ENCODE measurements around the gene THSD4.

THSD4 gene

GRCh38 chr15:71599418-71600151 is 484.3 kb downstream of the THSD4 start:
- no peak for DNase-seq

GRCh38 chr15:71600237-71600636 is 485.0 kb downstream of the THSD4 start:
- no peak for DNase-seq

GRCh38 chr15:71601038-71601834 is 486.0 kb downstream of the THSD4 start:
- no peak for DNase-seq

DNA sequence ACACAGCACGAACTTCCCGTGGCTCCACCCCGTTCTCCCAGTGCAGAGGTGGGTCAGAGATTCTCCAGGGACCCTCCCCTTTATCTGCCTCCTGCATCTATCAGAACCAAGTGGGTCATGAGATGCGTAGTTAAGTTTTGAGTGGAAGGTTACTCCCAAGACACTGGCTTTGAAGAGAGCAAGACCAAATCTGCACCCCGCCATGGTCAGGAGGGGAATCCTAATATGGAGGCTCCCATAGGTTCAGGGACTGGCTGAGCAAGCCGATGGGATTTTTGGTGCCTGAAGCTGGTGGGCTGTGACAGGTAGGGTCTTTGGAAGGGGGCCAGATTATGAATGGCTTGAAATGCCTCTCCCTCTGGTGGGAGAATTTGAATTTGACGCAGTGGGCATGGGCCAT is 488.1 kb downstream of the THSD4 start:
- DNase-seq: no peak

GRCh38 chr15:71607383-71607782 is 492.1 kb downstream of the THSD4 start:
- no peak for DNase-seq

- DNase-seq: no peak
Observed at GRCh38 chr15:71610728-71611552, 495.7 kb downstream of the THSD4 start.

DNA sequence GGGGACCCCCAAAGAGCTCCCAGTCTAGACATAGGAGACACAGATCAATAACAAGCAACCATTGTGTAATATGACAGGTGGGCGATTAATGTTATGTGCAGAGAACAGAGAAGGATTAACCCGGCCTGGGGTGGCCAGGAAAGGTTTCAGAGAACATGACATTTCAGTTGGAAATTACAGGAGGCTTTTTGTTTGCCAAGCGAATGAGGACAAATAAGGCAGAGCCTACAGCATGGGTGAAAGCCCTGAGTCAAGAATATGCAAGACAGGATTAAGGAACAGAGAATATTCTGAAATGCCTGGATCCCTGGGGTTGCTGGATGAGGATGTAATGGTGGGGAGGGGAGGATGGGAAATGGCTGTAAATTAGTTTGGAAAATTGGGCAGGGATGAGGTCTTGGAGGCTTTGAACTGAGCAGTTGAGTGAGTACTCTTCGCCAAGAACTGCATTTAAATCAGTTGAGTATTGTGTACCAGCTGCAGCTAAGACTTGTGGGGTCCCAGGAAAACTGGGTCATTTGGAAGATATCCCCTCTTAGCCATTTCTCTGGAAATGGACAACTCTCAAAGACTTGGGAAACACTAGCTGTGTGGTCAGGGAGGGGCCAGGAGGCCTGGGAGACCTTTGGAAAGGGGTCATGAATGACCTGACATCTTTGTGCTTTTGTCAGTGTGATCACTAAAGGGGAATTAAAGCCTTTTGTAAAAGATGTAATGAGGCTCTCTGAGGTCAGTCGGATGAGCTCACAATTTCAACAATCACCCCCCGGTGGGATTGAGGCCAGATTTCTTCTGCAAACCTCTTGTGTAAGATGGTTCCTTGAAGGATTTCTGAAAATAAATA is 496.5 kb downstream of the THSD4 start:
- no peak for DNase-seq

DNA sequence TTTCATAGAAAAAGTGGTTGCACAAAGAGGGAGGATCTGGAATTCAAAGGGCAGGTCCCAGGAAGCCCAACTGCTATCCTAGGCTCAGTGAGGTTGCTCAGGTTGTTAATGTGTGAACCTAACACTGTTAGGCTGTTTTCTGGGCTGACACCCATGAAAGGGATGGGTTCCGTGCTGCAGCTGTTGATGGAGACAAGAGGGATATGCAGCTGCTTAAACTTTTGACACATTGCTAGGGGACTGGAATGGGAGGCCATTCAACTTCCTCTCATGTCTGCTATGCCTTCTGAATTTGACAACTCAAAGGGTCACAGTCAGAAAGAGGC is 497.1 kb downstream of the THSD4 start:
- DNase-seq: no peak

GRCh38 chr15:71612869-71613268 is 497.6 kb downstream of the THSD4 start:
- no peak for DNase-seq

DNA sequence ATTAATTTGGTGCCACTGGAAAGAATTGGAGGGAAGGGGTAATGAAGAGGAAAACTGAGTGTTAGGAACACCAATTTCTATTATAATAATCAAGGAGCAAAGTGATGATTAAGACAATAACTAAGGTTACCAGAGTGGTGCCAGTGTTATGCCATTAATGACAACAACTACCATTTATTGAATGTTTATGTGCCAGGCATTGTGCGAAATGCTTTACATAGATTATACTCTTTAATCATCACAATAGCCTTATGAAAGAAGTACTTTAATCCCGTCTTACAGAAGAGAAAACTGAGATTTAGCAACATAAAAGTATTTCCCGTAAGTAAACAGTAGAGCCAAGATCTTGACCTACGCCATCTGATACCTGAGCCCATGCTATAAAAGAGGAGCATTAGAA is 507.8 kb downstream of the THSD4 start:
- DNase-seq: no peak

- DNase-seq: no peak
Observed at GRCh38 chr15:71626596-71627088, 511.4 kb downstream of the THSD4 start.

- no peak for DNase-seq
Observed at GRCh38 chr15:71627188-71627587, 511.9 kb downstream of the THSD4 start.

DNA sequence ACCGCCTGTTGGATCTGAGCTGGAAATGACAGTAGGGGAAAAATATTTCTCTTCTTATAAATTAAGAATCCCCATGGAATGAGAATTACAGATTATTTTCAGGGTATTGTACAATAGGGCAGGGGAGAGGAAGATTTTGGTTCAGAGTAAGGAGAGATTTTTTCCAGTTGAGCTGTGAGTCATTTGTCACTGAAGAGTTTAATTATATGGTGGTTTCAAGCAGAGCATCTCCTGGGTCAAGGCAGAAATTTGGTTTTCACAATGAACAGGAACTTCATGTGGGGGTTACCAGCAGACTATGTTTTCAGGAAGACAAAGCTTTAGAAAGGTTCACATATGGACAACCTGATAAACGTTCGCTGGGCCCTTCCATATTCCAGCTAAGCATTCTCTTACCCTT is 512.3 kb downstream of the THSD4 start:
- DNase-seq: no peak

DNA sequence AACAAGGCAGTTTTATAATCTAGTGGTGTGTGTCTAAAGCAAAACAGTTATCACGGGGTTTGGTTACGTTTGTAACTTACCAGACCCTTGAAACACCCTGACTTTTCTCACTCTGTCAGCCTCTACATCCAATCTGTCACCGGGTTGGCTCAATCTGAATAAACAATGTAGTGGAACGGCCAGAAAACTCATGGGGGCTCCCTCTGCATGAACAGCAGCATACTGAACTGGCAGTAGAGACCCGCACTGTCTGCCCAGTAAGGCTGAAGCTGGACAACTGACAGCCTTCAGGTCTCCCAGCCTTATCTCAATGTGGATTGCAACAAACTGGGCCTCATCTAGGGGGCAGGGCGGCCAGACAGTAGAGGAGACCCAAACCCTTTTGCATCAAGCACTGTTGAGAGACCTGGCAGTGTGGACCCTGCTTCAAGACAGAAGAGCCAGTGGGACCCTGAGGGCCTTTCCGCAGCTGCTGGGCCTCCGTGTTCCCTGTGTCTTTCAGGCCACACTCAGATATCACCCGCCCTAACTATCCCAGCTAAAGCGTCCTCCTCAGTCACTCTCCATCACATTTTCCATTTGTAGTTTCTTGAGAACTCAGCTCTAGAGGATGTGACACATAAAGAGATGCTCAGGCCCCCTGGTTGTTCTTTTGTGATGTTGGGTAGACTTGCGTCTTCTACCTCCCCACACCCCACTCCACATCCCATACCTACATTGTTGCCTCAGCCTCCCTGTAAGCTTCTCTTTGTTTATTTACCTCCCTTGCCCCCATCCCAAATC is 513.9 kb downstream of the THSD4 start:
- no peak for DNase-seq

DNA sequence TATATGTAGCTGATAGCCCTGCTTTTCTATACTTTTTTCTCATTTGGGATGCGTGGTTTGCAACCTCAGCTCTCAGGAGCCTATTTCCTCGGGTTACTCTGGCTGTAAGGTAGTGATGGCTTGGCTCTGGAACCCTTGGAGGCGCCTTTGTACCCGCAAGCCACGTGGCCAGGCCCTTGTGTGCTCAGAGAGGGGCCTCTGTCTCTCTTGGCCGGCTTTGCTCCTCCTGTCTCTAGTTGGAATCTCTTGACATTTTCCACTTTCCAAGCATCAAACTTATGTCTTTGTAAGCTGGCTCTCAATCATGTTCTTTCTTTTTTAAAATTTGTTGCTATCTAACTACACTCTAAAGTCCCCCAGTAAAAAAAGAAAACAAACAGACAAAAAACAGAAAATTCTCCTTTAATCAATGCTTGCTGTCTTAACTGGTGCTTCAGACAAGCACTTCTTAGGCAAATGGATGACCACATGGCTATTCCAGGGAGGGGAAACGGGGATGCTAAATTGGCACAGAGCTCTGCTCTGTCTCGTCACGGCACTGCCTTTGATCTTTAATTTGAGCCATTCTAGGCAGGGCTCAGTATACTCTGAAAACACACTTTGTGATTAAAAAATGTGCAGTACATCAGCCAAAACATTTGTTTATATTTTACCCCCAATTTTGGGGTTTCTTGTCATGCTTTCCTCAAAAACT is 514.7 kb downstream of the THSD4 start:
- no peak for DNase-seq

GRCh38 chr15:71630475-71630809 is 515.2 kb downstream of the THSD4 start:
- no peak for DNase-seq

DNA sequence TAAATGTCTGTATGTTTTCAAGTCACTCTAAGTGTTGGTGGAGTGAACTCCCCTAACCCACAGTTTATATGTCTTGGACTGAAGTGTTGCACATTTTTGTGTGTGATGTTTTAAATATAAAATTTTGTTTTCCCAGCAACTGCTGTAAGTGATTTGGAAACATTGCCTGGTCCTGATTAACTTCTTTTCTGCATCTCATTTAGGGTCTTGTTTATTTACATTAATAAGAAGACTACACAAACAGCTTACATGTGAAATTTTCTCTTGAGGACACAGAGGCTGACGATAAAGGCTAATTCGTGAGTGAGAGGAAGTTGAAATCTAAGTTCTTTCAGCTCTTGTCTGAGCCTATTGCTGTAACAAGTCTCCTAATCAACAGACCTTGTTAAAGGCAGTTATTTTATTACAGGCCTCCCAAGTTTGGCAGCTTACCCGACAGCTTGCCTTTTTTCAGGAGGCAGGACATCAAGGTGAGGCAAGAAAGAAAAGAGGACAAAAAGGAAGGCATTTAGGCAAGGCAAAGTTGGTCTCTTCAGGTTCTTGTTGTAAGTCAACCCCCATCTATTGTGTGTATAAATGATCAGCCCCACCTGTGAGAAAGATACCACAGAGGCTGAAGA is 517.4 kb downstream of the THSD4 start:
- DNase-seq: no peak

DNA sequence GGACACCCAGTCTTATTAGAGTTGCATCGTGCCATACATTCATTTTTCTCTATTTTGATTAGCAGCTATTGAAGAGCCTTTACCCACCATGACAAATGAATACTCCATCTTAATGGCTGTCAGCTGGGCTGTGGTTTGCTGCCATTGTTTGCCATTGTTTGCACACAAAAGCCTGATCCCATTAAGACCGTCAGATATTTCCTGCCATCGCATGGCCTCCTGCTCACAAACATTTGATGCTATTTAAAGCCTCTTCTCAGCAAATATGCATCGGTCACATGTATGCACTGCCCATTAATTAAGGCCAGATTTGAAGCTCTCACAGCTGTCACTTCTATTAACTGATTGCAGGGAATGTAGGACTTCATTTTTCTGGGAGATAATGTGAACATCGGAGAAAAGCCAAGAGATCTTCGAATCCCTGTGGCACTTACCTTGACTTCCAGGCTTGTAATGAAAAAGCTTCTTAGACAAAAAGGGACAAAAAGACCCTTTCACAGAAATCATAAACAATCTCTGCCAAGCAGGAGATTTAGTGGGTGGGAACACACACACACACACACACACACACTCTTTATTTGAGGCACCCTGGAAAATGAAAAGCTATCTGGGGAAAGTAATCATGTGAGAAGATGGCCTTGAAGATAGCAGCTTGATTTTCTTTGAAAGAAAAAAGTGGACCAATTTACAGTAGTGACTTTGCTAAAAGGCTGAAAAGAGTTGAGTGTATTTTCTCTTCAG is 519.7 kb downstream of the THSD4 start:
- no peak for DNase-seq

DNA sequence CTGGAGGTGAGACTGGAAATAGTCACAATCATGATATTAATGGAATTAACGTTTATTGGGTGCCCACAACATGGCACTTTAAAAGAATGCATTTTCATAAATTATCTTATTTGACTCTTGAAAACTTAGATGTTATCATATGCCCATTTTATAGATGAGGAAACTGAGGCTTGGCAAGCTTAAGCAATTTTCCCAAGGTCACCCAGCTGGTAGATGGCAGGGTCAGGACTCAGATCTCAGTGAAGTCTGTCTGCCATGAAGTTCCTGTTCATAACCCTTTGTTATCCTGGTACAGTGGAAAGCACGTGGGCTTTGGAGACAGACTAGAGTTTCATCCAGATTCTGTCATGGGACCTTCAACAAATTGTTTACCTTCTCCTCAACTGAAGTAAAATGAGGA is 520.5 kb downstream of the THSD4 start:
- no peak for DNase-seq

DNA sequence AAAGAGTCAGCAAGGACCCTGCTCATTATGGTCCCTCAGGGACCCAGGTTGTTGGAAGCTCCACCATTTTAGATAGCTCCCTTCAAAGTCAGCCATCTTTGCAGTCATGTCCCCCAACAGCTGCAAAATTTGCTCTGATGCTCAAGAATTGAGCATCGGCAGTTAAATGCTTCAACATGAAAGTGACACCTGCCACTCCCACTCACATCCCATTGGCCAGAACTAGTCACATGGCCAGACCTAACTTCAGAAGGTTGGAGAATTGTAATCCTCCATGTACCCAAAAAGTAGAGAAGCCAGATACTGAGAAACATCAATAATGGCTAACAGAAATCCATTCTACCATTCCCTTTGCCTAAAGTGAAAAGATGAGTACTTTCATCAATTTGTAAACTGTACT is 523.6 kb downstream of the THSD4 start:
- DNase-seq: no peak

Measured in stimulated activated CD8-positive, alpha-beta memory T cell treated with anti-CD3 and anti-CD28 coated beads, Interleukin-4, amount 100 ng/mL, for 48 hours (primary cell).